Ascending aorta (tissue), 2 donors: ENCODE measurements around the gene ING1. TPM values are rescaled to one million over a fixed set of nuclear protein-coding genes. Genes with fewer than 3 reads are reported as not detected.
"Not testable (repeated sequence)": the region's sequence is repeated elsewhere in the genome, so short reads cannot be mapped to it uniquely, and the experiment has no call there.

Experiments
- DNase-seq, 2 donors: peaks; one replicate each; pipeline ENCODE4 v3.0.0-alpha.2; 2019; ENCODE audit warnings: low spot score in 2 of 2
- H3K27ac ChIP-seq, 2 donors: fragments of 200-600 bp; sonication (generic); one replicate each; pipeline ENCODE4 v1.5.1; 2016 to 2017; ENCODE audit warnings: mild to moderate bottlenecking in 1 of 2
- H3K27me3 ChIP-seq: fragments of 200-600 bp; sonication (generic); one replicate; pipeline ENCODE4 v1.5.1; 2017
- H3K36me3 ChIP-seq, 2 donors: fragments of 200-600 bp; sonication (generic); one replicate each; pipeline ENCODE4 v1.5.1; 2016
- H3K4me1 ChIP-seq, 2 donors: fragments of 200-600 bp; sonication (generic); one replicate each; pipeline ENCODE4 v1.5.1; 2016 to 2017; ENCODE audit warnings: mild to moderate bottlenecking in 1 of 2
- H3K4me3 ChIP-seq, 2 donors: fragments of 200-600 bp; sonication (generic); one replicate each; pipeline ENCODE4 v1.5.1; 2016 to 2017; ENCODE audit warnings: mild to moderate bottlenecking in 1 of 2
- H3K9me3 ChIP-seq, 2 donors: fragments of 200-600 bp; sonication (generic); one replicate each; pipeline ENCODE4 v1.5.1; 2016
- CTCF ChIP-seq, 3 experiments: fragments of 200-600 bp in 2 of 3; fragments of 450-650 bp in 1 of 3; sonication (generic) in 2 of 3; IDR thresholded peaks; one replicate each; pipeline ENCODE4 v1.5.1; 2016 to 2019; ENCODE audit warnings: antibody characterized with exemption in 3 of 3, mild to moderate bottlenecking in 1 of 3, moderate library complexity in 1 of 3
- intact Hi-C: fragments of 100-400 bp; cut with DNase I; formaldehyde crosslinking; loops from one replicate; pipeline ENCODE4 v1.15.1; 2023
- total RNA-seq: library from RNA; depleted of rRNA; stranded (reverse); fragments of >200 nt; gene quantifications from one replicate; pipeline ENCODE4 v1.1.0, GENCODE V29; 2016

ING1 gene
- total RNA-seq, 1 donor from 2014 or later: 12.0 TPM

DNA sequence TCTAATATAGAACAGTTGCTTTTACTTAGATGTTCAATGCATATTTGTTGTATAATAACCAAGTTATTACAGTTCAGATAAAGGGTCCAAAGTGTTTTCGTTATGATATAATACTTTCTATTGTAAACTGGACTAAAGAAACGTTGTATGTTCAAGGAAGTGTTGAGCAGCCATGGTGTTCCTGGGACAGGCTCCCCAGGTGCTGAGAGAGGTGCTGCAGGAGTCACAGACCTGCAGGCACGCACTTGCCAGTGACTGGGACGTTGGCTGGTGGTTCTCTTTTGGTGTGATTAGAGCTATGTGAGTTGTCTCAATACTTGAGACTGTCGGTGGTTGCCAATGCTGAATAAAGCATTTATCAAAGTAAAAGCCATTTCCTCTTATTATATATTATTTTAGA lies 9.5 kb downstream of the ING1 start:
- no peaks in the 10 kb centered on the region for H3K9me3 ChIP-seq
- H3K4me1 ChIP-seq: peaks cover 0 to 3% of the 10 kb centered on the region in 2 donors
- intact Hi-C loops: no loop called here
- no peak overlapping the region for H3K4me3 ChIP-seq
- H3K27ac ChIP-seq: no peak overlapping the region
- DNase-seq: no peak
- H3K36me3 ChIP-seq: peaks cover 9 to 11% of the 10 kb centered on the region in 2 donors
- no peak for TF ChIP-seq CTCF (IDR thresholded peaks at IDR 0.05)
- H3K27me3 ChIP-seq: no peaks in the 10 kb centered on the region

DNA sequence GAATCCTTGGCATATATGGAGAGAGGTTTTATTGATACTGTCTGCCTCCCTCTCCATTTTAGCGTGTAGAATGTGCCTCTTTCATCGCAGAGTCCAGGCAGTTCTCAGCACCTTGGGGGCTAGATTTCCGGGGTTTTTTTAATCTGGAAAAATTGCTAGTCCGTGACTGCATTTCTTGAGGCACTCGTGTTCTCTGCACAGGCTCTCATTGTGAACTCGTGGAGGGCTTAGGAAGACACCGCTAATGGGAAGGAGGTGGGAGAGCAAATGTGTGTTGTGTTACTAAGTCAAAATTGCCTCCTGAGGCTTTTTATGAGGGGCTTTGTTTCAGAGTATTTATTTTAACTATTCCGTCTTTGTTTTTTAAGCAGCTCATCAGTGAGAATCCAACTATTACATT lies 10.1 kb downstream of the ING1 start:
- Histone ChIP-seq H3K27ac (no peak overlapping the region), H3K4me3 (no peak overlapping the region), H3K27me3 (no peaks in the 10 kb centered on the region), H3K36me3 (peaks cover 9 to 11% of the 10 kb centered on the region in 2 donors), H3K4me1 (no peaks in the 10 kb centered on the region), H3K9me3 (no peaks in the 10 kb centered on the region)
- intact Hi-C loops: no loop called here
- DNase-seq: no peak
- no peak for TF ChIP-seq CTCF (IDR thresholded peaks at IDR 0.05)

DNA sequence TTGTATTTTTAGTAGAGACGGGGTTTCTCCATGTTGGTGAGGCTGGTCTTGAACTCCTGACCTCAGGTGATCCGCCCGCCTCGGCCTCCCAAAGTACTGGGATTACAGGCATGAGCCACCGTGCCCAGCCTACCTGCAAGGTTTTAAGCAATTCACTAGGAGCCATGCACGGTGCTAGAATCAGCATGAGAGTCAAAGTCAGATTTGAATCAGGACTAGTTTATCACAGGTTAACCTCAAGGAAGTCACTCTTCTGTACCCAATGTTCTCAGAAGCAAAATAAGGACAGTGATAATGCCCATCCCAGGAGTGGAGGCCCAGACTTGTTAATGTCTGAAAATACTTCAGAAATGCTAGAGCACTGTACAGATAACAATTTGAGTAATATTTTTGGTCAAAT lies 12.7 kb downstream of the ING1 start:
- H3K4me1 ChIP-seq, H3K4me3 ChIP-seq, H3K9me3 ChIP-seq, DNase-seq, H3K27ac ChIP-seq, H3K36me3 ChIP-seq, intact Hi-C loops, H3K27me3 ChIP-seq: not testable (repeated sequence)

DNA sequence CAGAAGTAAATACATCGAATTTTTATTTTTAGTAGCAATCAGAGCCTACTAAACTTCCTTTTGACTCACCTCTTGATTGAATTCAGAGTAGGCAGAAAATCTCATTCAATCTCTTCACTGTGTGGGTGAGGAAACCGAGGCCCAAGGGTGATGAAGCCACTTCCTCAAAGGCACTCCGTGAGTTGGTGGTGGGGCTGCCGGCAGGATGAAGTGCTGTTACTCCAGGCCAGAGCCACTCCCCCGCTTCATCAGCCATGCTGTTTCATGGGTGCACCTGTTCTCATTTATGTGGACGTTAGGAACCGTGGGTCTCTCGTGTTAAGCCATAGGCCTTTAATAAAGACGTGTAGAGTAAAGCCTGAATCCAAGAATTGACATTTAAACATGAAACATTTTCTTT lies 13.2 kb downstream of the ING1 start:
- TF ChIP-seq CTCF (IDR thresholded peaks at IDR 0.05): no peak
- no peak overlapping the region for H3K4me3 ChIP-seq
- H3K36me3 ChIP-seq: peaks cover 0 to 3% of the 10 kb centered on the region in 2 donors
- no peaks in the 10 kb centered on the region for H3K9me3 ChIP-seq
- intact Hi-C loops: no loop called here
- H3K4me1 ChIP-seq: no peaks in the 10 kb centered on the region
- no peak for DNase-seq
- H3K27me3 ChIP-seq: no peaks in the 10 kb centered on the region
- H3K27ac ChIP-seq: no peak overlapping the region

GRCh38 chr13:110731072-110731471 lies 17.6 kb downstream of the ING1 start:
- Histone ChIP-seq H3K9me3 (no peaks in the 10 kb centered on the region), H3K36me3 (no peaks in the 10 kb centered on the region), H3K27ac (no peak overlapping the region), H3K4me3 (no peak overlapping the region), H3K4me1 (no peaks in the 10 kb centered on the region), H3K27me3 (no peaks in the 10 kb centered on the region)
- no peak for TF ChIP-seq CTCF (IDR thresholded peaks at IDR 0.05)
- no peak for DNase-seq
- intact Hi-C loops: no loop called here

DNA sequence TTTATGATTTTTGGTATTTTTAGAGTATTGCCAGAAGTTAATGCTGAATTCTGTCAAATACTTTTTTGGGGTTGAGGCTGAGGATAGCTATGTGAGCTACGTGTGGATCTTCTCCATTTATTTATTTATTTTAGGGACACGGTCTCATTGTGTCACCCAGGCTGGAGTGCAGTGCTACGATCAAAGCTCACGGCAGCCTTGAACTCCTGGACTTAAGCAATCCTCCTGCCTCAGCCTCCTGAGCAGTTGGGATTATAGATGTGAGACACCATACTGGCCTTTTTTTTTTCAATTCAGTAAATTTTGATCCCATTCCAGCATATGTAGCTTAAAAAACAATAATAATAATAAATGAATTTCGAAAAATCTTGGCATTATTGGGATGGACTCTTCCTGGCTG lies 21.1 kb downstream of the ING1 start:
- no peak for DNase-seq
- Histone ChIP-seq H3K36me3 (no peaks in the 10 kb centered on the region), H3K4me1 (no peaks in the 10 kb centered on the region), H3K27ac (no peak overlapping the region), H3K27me3 (no peaks in the 10 kb centered on the region), H3K9me3 (no peaks in the 10 kb centered on the region), H3K4me3 (no peak overlapping the region)
- no peak for TF ChIP-seq CTCF (IDR thresholded peaks at IDR 0.05)
- intact Hi-C loops: no loop called here
